Left colon (tissue), 2 donors: ENCODE data around the gene SPATA24. TPM values are rescaled to one million over a fixed set of nuclear protein-coding genes. Genes with fewer than 3 reads are reported as not detected.

Experiments
- ATAC-seq: fragments of 200-7000 bp; cut with Tn5 transposase; one replicate; pipeline ENCODE4 v1.9.1; 2020; ENCODE audit warnings: mild to moderate bottlenecking, moderate library complexity
- DNase-seq, 2 donors: peaks; one replicate each; pipeline ENCODE4 v3.0.0-alpha.2; 2020
- intact Hi-C, 2 donors: fragments of 100-400 bp; cut with DNase I in 1 of 2; cut with micrococcal nuclease in 1 of 2; formaldehyde crosslinking; loops; one replicate each; pipeline versions ENCODE4 v1.11.2 to v1.14.0; 2022; cut with DNase I, micrococcal nuclease
- total RNA-seq, 2 donors: library from RNA; stranded (reverse); fragmentation: NEBNext Ultra II Directional; extraction: Animal tissue kit (Norgen Biotek cat#: 25700); gene quantifications; one replicate each; pipeline ENCODE4 v1.2.1, GENCODE V29; 2021
- donor health status: DM: no; HTN: no; CAD: no.
- donor health status: DM: yes; HTN: yes; CAD: no.

SPATA24 gene
- total RNA-seq, 2 donors from 2014 or later = 3.6 to 3.8 TPM

DNA sequence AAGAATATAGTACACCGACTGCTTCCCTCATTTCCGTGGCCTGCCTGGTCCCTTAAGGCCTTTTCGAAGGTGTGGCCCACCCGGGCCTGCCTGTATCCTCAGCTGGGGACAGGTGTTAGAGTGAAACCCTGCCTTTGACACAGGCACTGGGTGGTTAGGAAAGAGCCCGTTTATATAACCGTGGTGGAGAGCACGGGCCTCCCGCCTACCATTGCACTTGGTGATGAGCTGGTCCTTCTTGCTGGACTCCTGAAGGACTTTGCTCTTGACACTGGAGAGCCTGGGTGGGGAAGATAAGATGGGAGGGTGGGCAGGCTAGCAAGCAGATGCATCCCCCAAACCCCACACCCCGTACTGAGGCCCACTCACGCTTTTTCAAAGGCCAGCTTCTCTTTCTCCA lies 2.3 kb downstream of the SPATA24 start:
- intact Hi-C loops = no loop called here
- ATAC-seq (no peak), DNase-seq (no peak)

- no peak for ATAC-seq
- intact Hi-C loops = no loop called here
- DNase-seq = no peak
These were observed 4.3 kb downstream of the SPATA24 start for GRCh38 chr5:139399501-139400121.

- intact Hi-C loops = no loop called here
- no peak for ATAC-seq
- no peak for DNase-seq
These were observed 6.0 kb downstream of the SPATA24 start for GRCh38 chr5:139397921-139398320.

- DNase-seq (no peak), ATAC-seq (no peak)
- intact Hi-C loops = no loop called here
These were observed 7.2 kb downstream of the SPATA24 start for GRCh38 chr5:139396691-139397090.

DNA sequence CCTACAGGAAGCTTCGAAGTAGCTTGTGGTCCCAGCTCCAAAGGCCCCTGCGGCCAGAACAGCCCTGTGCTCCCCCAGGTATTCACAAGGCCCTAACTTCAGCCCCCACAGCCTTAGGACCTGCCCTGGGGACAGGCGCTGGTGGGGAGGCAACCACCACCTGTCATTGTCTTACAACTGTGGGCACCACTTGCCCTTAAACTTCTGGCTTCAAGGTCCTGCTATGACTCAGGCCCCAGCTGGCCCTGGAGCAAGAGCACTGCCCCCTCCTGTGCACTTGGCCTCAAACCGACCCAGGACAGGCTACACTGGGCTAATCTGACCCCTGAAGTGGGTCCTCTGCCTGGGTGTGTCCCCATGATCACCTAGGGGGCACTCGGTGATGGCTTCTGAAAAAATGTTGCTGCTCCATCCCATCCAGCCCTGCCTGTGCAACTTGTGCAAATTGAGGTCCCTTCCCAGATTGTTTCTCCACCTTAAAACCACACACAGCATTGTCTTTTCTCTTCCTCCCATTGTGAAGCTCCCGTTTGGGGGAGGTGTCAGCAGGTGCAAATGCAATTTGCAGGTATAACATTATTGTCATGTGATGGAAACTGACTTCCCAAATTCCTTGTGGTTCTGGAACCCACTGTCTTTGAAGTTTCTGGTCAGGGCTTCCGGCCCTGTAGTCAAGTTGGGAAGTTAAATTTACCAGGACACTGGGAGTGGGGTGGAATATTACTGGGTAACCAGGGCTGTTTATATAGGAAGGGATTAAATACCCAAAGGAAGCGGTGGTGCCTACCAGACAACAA lies 7.8 kb downstream of the SPATA24 start:
- ATAC-seq = no peak
- DNase-seq = no peak
- intact Hi-C loops = no loop called here

GRCh38 chr5:139394654-139395566 lies 9.0 kb downstream of the SPATA24 start, which contains the start of gene PROB1:
Gene PROB1, minus strand, starts transcription at chr5:139395104. Its CDS starts 23 bp downstream, at chr5:139395081.
- ATAC-seq = no peak
- no peak for DNase-seq
- intact Hi-C loops = no loop called here

DNA sequence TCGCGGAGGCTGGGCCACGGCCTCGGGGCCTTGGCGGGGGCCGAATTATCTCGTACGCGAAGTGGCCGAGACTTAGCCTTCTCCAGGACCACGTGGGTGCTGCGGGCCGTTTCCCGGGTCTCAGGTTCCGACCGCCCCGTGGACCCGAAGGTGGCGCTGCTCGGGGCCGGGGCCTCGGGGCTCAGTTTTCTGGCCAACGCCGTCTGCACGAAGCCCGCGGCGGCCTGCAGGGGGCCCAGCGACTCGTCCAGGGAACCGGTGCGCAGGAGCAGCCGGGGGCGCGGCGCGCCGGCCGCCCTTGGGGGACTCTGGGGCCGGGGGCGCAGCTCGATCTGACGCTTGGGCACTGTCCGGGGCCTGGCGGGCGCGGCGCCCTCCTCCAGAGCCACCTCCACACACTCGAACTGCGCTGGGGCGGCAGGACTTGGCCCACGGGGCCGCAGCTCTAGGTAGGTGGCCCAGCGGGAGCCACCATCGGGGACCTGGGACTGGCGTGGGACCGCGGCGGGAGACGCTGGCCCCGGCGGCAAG lies 9.7 kb downstream of the SPATA24 start:
- DNase-seq (no peak), ATAC-seq (no peak)
- intact Hi-C loops = no loop called here

DNA sequence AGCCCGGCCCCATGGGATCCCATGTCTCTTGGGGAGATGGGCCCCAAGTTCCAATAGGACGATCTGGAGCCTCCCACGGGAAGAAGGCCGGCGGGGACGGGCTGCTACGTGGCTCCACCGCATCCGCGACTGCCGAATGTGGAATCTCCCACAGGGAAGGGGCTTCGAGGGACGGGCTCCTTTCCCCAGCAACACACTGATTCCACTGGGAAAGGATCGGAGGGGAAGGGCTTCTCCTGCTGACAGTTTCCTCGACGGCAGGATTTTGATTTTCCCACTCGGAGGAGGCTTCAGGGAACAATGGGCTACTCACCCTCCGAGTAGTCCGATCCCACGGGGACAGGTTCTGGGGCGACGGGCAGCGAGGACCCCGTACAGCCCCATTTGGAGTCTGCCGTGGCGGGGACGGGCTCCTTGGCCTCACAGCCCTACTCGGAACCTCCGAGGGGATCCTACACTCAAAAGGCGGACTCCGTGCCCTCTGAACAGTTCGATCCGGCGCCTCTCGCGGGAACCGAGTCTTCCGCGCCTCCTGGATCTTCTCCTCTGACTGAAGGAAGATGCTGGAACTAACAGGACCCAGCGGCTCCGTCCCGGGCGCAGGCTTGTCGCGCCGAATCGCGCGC lies 10.3 kb downstream of the SPATA24 start:
- ATAC-seq (no peak), DNase-seq (no peak)
- intact Hi-C loops = no loop called here

GRCh38 chr5:139392678-139393496 lies 11.0 kb downstream of the SPATA24 start:
- intact Hi-C loops = no loop called here
- ATAC-seq (peak; percentile 64), DNase-seq (peak; percentile 75 to 88)

GRCh38 chr5:139392324-139392677 lies 11.6 kb downstream of the SPATA24 start:
- DNase-seq (no peak), ATAC-seq (peak; percentile 44)
- intact Hi-C loops = no loop called here

GRCh38 chr5:139391570-139392323 lies 12.1 kb downstream of the SPATA24 start:
- intact Hi-C loops = no loop called here
- DNase-seq = peak; percentile 65 to 82
- ATAC-seq = peak; percentile 54

DNA sequence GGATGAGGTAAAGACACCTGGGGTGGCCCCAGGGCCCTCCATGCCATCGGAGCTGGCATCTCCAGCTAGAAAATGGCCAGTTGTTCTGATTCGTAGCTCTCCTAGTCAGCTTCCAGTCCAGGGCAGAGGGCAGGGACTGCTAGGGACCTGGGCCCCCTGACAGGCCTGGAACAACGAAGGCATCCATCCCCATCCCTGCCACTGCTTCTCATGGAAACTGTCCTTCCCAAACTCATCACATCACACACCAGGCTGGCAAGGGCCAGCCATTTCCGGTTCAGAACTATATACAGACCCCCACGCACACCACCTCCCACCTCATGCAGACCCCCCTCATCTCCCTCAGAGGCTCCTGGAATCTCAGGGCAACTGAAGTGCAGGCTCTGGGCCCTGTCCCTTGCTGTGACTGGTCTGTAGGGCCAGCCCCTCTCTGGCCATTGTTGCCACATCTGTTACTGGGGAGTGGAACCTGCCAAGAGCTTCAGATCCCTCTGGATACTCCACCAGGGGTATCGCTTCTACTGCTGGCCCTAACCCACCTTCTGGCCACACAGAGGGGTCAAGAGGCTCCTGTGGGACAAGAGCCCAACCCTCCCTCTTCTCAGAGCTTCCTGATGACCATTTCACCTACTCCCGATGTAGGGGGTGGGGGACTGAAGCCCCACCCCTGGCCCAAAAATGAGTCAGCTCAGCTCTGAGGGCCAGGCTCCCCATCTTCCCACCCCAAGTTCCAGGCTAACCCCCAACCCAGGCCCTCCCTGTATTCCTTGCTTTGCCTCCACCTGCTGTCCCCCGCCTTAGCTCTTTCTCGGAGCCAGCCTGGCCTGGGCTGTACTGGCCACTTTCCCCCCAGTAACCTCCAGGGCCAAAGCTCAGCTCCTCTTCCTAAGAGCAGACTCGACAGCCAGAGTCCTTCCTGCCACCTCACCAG lies 13.0 kb downstream of the SPATA24 start:
- intact Hi-C loops = no loop called here
- ATAC-seq (no peak), DNase-seq (no peak)

DNA sequence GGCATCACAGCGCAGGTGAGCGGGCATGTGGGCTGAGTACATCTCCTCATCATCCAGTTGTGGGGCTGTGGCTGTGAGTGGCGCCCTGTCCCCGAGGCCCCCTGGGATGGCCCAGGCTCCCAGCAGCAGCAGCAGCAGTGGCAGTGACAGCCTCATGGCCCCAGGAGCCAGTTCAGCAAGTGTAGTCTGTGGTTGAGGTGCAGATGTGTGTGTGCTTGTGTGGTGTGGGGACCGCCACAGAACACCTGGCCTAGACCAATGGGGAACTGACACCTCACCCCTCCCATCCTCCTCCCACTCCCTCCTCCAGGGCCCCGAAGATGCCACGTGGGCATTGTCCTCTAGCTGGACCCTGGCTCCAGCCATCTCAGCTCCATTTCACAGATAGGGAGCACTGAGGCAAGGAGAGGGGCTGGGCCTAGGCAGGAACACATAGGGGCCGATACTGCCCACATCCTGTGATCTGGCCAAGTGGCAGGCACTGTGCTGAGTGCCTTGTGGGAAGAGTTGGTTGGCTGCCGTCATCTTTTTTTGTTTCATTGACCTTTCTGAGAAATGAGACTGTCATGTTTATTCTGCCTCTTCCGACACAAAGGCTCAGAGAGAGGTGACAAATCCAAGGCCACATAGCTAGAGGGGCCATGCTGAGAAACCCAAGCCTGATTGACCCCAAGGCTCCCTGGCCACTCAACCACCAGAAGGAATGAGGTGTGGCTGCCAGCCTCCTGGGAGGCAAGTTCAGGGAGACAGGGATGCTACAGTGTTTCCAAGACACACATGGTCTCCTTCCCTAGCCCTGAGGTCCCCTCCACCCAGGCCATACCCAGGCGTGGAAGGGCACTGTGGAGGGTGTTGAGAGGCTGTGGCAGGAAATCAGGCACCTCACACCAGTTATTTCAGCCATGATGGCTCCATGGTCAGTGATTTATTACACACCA lies 13.9 kb downstream of the SPATA24 start, which contains the start of gene MZB1:
Gene MZB1, minus strand, starts transcription at position 213 of the 938 bp plus-strand sequence. Its CDS starts 57 bp downstream, at position 156.
- intact Hi-C loops = no loop called here
- DNase-seq = peak in 1 of 2 donors; percentile 68
- ATAC-seq = no peak

GRCh38 chr5:139388198-139388821 lies 15.6 kb downstream of the SPATA24 start:
- ATAC-seq (peak; percentile 64), DNase-seq (peak; percentile 85 to 91)
- intact Hi-C loops = no loop called here
